Measurements from ENCODE around the gene ZSWIM3.

- TF ChIP-seq CTCF (IDR thresholded peaks at IDR 0.05) (no peak), POLR2A (IDR thresholded peaks at IDR 0.05) (no peak)
Observed at GRCh38 chr20:45920462-45921336, 63.3 kb downstream of the ZSWIM3 start.

All from testis (tissue), 2 donors.